Right ventricle myocardium superior (tissue), 1 donor: ENCODE results near the gene SFT2D2. TPM values are rescaled to one million over a fixed set of nuclear protein-coding genes. Genes with fewer than 3 reads are reported as not detected.
"Not testable (repeated sequence)": the region's sequence is repeated elsewhere in the genome, so short reads cannot be mapped to it uniquely, and the experiment has no call there.

ENCODE experiments used
- ATAC-seq: fragments of 200-7000 bp; cut with Tn5 transposase; one replicate; pipeline ENCODE4 v1.9.1; 2020; ENCODE audit warnings: mild to moderate bottlenecking; ENCODE audit not compliant: poor library complexity
- DNase-seq: peaks from one replicate; pipeline ENCODE4 v3.0.0-alpha.2; 2020
- intact Hi-C: fragments of 100-400 bp; cut with DNase I; formaldehyde crosslinking; loops from one replicate; pipeline ENCODE4 v1.11.2; 2022
- long read RNA-seq: library from polyadenylated mRNA; unstranded; transcript quantifications from one replicate; pipeline ENCODE4 v2.0.0, GENCODE V29; 2021
- total RNA-seq: library from RNA; stranded (reverse); fragmentation: NEBNext Ultra II Directional; extraction: Animal tissue kit (Norgen Biotek cat#: 25700); gene quantifications from one replicate; pipeline ENCODE4 v1.2.1, GENCODE V29; 2021
- donor health status: DM: no; HTN: yes; CAD: no; lungs with severe emphysema.

Gene SFT2D2
- total RNA-seq: 13.7 TPM
- long read RNA-seq, partial matches to known transcripts: 0 of 4 reads
- long read RNA-seq, other reads (novel, unspliced or antisense): 4 of 4 reads

DNA sequence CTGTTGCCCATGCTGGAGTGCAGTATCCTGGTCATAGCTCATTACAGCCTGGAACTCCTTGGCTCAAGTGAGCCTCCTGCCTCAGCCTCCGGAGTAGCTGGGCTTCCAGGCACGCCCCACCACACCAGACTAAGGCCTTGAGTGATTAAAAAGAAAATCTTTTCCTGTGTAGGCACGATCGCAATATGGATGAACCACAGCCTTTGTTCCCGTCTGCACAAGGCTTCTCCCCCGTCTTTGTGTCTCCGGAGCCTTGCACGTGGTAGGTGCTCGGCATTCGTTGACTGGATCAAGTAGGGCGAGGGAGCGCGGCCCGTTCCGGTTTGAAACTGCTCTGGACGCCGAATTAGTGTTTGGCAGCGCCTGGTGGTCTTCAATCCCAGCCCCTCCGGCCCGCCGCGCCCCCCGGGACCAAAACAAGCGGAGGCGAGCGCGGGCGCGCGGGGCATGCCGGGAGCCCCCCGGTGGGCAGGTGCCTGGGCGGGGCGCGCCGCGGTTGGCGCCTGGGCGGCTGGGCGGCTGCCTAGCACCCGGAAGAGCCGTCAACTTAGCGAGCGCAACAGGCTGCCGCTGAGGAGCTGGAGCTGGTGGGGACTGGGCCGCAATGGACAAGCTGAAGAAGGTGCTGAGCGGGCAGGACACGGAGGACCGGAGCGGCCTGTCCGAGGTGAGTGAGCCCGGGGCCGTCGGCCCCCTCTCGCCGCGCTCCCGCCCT, at the start of gene SFT2D2:
SFT2D2 (plus strand) TSS at position 529 of the 715 bp plus-strand sequence; CDS start at position 605, 76 bp downstream.
- peak; percentile 98 for ATAC-seq
- intact Hi-C loops: no loop called here
- DNase-seq: peak; percentile 88

DNA sequence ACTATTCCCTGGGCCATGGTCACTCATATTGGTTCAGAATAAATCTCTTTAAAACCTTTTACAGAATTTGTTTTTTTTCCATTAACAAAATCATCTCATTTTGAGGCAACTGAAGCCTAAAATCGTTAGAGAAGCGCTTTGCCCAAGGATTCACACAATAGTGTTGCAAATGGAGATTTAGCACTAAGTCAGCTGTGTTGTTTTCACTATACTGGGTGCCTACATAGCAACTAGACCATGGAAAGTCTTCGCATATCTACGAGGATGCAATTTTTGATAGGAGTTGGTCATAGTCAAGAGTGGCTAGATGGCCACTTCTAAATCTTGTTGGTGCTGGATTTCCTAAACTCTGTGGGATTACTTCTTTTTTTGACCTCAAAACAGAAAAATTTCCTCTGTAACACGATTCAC, 47.6 kb upstream of the SFT2D2 start:
- DNase-seq (no peak), ATAC-seq (peak; percentile 5)
- intact Hi-C loops: no loop called here

GRCh38 chr1:168178638-168179437, 47.0 kb upstream of the SFT2D2 start, which contains the start of gene TIPRL:
TSS of gene TIPRL (plus strand) at chr1:168178962. CDS start at chr1:168179078, 116 bp downstream.
- ATAC-seq (peak; percentile 99), DNase-seq (peak; percentile 97)
- intact Hi-C loops: no loop called here

DNA sequence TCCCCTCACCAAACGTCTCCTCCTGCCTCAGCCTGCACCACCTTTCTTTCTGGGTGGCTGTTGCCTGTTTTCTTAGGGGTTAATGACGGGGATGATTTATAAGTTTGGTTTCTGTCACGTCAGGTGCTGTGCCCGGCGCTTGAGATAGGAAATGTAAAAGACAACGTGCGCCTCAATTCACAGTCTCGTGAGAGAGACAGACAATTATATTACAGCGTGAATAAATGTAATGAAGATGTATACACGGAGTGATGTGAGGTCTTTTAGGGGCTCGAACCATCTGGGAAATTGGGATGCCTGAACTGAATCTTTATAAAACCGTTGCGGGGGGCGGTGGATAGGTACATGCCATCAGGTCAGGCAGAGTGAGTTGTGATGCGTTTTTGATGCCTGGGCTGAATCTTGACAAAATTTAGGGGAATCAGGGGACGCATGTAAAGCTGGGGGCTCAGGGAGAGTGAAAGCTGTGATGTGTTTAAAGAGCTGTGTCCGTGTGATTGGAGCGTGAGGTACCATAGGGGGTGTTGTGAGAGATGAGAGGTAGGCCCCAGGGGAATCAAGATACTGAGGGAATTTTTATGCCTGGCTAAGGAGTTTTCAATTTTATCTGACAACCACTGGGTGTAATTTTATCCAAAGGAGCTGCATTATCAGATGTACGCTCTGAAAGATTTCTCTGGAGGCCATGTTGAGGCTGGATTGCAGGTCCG, 46.2 kb upstream of the SFT2D2 start:
- intact Hi-C loops: no loop called here
- DNase-seq: no peak
- no peak for ATAC-seq

GRCh38 chr1:168180148-168180524, 45.7 kb upstream of the SFT2D2 start:
- DNase-seq (no peak), ATAC-seq (no peak)
- intact Hi-C loops: no loop called here

GRCh38 chr1:168181063-168181720, 44.6 kb upstream of the SFT2D2 start:
- DNase-seq, intact Hi-C loops, ATAC-seq: not testable (repeated sequence)

GRCh38 chr1:168187177-168187576, 38.6 kb upstream of the SFT2D2 start:
- ATAC-seq (no peak), DNase-seq (no peak)
- intact Hi-C loops: no loop called here

DNA sequence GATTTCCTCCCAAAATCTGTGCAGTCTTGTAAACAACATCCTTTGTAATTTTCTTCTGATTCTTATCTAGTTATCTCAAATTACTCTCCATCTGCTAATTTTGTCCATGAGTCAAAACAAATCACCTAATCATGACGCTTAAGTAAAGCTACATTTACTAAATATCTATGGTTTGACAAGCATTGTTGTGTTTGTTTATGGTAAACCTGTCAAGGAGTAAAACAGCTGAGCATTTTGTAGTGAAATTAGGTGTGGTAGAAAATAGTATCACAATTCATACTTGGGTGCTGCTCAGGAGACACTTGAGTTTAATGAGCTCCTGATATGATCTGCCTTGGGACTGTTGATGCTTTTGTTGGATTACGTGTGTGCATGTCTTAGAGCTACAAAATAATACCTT, 35.4 kb upstream of the SFT2D2 start:
- DNase-seq (no peak), ATAC-seq (no peak)
- intact Hi-C loops: no loop called here

DNA sequence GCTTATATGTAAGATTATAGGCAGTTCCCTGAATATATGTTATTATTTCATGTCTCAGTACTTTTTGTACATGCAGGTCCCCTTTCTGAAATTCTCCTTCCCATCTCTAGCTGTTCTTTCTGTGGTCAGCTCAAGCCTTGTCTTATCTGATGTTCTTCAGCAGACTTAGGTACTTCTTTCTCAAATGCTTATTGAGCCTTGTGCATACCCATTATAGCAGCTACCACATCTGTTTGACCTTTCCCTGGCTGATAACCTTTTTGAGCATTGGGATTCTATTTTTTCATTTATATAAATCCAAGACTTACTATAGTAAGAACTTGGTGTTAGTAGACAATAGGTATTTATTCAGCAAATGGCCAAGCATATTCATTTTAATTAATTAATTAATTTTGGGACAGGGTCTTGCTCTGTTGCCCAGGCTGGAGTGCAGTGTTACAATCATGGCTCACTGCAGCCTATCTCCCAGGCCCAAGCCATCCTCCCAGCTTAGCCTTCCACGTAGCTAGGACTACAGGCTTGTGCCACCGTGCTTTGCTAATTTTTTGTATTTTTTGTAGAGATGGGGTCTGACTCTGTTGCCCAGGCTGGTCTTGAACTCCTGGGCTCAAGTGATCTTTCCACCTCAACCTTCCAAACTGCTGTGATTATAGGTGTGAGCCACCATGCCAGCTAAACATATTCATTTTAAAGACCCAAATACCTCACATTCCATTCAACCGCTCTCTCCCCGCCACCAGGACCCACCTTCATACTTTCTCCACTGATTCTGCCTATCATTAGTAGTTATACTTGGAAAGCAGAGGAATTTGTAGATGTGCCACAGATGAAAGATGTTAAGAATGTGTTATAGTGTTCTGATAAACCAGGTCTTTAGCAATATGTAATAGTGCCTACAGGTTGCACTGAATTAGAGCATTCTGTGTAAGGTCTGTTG, 30.3 kb upstream of the SFT2D2 start:
- intact Hi-C loops: no loop called here
- DNase-seq (no peak), ATAC-seq (no peak)

DNA sequence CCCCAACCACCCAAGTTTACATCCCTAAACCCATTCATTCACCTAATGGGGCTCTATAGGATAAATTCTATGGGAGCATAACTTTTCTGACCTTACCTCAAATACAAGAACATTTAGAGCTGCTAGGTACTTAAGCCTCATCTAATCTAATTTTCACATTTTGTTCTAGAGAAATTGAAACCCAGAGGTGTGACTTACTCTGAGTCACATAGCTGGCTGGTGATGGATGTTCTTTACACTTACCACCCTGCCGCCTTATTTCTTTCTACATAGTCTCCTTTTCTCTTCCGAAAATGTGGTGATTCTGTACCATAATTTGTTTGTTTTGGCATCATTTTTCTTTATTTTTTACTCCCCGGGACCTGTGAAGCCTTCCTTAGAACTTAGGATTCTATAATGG, 26.7 kb upstream of the SFT2D2 start:
- no peak for ATAC-seq
- intact Hi-C loops: no loop called here

GRCh38 chr1:168202941-168203654, 22.7 kb upstream of the SFT2D2 start:
- intact Hi-C loops: no loop called here
- ATAC-seq (peak; percentile 87), DNase-seq (no peak)

More for the DNA sequence above, 26.7 kb upstream of the SFT2D2 start:
- no peak for DNase-seq

DNA sequence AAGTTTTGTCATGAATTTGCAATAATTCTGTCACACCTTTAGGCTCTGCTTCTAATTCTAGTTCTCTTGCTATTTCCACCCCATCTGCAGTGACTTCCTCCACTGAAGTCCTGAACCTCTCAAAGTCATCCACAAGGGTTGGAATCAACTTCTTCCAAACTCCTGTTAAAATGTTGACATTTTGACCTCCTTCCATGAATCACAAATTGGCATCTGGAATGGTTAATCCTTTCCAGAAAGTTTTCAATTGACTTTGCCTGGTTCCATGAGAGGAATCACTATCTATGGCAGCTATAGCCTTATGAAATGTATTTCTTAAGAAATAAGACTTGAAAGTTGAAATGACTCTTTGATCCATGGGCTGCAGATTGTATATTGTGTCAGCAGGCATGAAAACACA, 19.7 kb upstream of the SFT2D2 start:
- ATAC-seq: no peak
- intact Hi-C loops: no loop called here
- no peak for DNase-seq

DNA sequence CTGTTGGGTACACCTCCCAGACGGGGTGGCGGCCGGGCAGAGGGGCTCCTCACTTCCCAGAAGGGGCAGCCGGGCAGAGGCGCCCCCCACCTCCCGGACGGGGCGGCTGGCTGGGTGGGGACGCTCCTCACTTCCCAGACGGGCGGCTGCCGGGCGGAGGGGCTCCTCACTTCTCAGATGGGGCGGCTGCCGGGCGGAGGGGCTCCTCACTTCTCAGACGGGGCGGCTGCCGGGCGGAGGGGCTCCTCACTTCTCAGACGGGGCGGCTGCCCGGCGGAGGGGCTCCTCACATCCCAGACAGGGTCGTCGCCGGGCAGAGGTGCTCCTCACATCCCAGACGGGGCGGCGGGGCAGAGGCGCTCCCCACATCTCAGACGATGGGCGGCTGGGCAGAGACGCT, 18.1 kb upstream of the SFT2D2 start:
- DNase-seq, ATAC-seq, intact Hi-C loops: not testable (repeated sequence)

DNA sequence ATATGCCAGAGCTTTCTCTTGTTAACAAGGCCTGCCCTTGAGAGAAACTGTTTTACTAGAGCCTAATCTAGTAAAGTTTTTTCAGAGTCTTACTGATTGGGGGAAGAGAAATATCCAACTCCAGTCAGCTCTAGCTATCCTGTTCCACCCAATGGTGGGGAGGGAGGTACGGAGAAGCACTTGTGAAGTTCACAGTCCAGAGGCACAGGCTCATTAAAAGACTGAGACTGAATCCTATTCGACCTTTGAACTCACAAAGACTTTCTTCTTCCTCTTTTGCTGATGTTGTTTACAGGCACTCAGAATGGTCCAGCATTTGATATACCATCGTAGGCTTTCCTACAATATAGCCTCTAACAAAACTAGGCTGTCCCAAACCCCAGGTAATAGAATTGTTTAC, 15.5 kb upstream of the SFT2D2 start:
- intact Hi-C loops: no loop called here
- ATAC-seq (no peak), DNase-seq (no peak)

DNA sequence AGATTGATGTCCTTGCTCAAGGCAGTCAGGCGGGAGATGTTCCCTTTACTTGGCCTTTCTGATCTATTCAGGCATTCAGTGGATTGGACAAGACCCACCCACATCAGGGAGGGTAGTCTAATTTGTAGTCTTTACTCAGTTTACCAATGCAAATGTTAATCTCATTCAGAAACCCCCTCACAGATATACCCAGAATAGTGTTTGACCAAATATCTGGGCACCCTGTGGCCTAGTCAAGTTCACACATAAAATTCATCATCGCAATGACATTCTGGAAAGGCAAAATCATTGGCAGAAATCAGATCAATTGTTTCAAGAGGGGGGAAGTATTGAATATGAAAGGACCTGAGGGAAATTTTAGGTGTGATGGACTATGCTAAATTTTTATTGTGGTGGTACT, 12.5 kb upstream of the SFT2D2 start:
- intact Hi-C loops: no loop called here
- ATAC-seq: no peak

DNA sequence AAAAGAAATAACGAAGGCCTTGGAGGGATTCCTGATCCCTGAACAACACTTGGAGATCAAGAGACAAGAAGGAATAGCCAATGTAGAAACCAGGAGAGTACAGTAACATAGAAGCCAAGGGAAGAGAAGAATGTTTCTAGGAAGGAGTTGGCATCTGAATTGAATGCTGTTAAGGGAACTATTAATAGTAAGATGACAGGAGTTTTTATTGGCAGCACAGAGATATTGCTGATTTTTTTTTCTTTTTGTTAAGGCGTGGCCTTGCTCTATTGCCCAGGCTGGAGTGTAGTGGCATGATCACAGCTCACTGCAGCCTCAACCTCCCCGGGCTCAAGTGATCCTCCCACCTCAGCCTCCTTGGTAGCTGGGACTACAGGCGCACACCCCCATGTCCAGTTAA, 9.6 kb upstream of the SFT2D2 start:
- DNase-seq (no peak), ATAC-seq (peak; percentile 87)
- intact Hi-C loops: no loop called here

More for the DNA sequence above, 12.5 kb upstream of the SFT2D2 start:
- DNase-seq: no peak

- no peak for ATAC-seq
- no peak for DNase-seq
- intact Hi-C loops: no loop called here
Observed at GRCh38 chr1:168217664-168218063, 8.1 kb upstream of the SFT2D2 start.
